Hepatocyte (in vitro differentiated cells): ENCODE results near the gene SYNGR1. TPM values are rescaled to one million over a fixed set of nuclear protein-coding genes. Genes with fewer than 3 reads are reported as not detected.
A peak's percentile ranks its signal among the peaks of the same experiment; 100 is the strongest.

Experiments
- DNase-seq: peaks from one replicate; pipeline ENCODE4 v3.0.0-alpha.2; 2016; ENCODE audit warnings: low spot score
- H2AFZ ChIP-seq: fragments of 200-600 bp; sonication (generic); 2 replicates; pipeline ENCODE4 v1.6.0; 2016; ENCODE audit warnings: antibody characterized with exemption, mild to moderate bottlenecking
- H3K27ac ChIP-seq: fragments of 200-600 bp; sonication (generic); 2 replicates; pipeline ENCODE4 v1.5.1; 2016; ENCODE audit warnings: mild to moderate bottlenecking
- H3K27me3 ChIP-seq: fragments of 200-600 bp; sonication (generic); 2 replicates; pipeline ENCODE4 v1.6.1; 2016
- H3K36me3 ChIP-seq: fragments of 200-600 bp; sonication (generic); replicated peaks from 2 replicates; pipeline ENCODE4 v1.5.1; 2016; ENCODE audit warnings: low read depth; ENCODE audit not compliant: insufficient read depth
- H3K4me1 ChIP-seq: fragments of 200-600 bp; sonication (generic); 2 replicates; pipeline ENCODE4 v1.5.1; 2016; ENCODE audit warnings: mild to moderate bottlenecking, moderate library complexity; ENCODE audit not compliant: insufficient read depth
- H3K4me2 ChIP-seq: fragments of 200-600 bp; sonication (generic); 2 replicates; pipeline ENCODE4 v1.6.0; 2016
- H3K4me3 ChIP-seq: fragments of 200-600 bp; sonication (generic); 2 replicates; pipeline ENCODE4 v1.5.1; 2016; ENCODE audit warnings: mild to moderate bottlenecking
- H3K79me2 ChIP-seq: fragments of 200-600 bp; sonication (generic); 2 replicates; pipeline ENCODE4 v1.6.0; 2017; ENCODE audit warnings: mild to moderate bottlenecking
- H3K9me2 ChIP-seq: fragments of 200-600 bp; sonication (generic); replicated peaks from 2 replicates; pipeline ENCODE4 v1.6.0; 2017; ENCODE audit warnings: mild to moderate bottlenecking; ENCODE audit not compliant: insufficient read depth
- H3K9me3 ChIP-seq: fragments of 200-600 bp; sonication (generic); 2 replicates; pipeline ENCODE4 v1.5.1; 2016; ENCODE audit warnings: low read depth, mild to moderate bottlenecking
- H4K20me1 ChIP-seq: fragments of 200-600 bp; sonication (generic); 2 replicates; pipeline ENCODE4 v1.6.0; 2016; ENCODE audit warnings: mild to moderate bottlenecking; ENCODE audit not compliant: insufficient read depth, poor library complexity, severe bottlenecking
- EZH2 ChIP-seq: fragments of 200-600 bp; sonication (generic); IDR thresholded peaks from 2 replicates; pipeline ENCODE4 v1.6.1; 2016; ENCODE audit warnings: antibody characterized with exemption, mild to moderate bottlenecking, borderline replicate concordance
- EZH2phosphoT487 ChIP-seq: fragments of 200-600 bp; sonication (generic); IDR thresholded peaks from one replicate; pipeline ENCODE4 v1.6.1; 2018; ENCODE audit warnings: antibody characterized with exemption, mild to moderate bottlenecking, low read depth, moderate library complexity; ENCODE audit not compliant: unreplicated experiment, severe bottlenecking
- WGBS: methylation state at CpG from one replicate; pipeline ENCODE4 v1.1.6; 2016; ENCODE audit warnings: low lambda C conversion rate; ENCODE audit errors: missing lambda C conversion rate; 5-methylcytosine and 5-hydroxymethylcytosine counted together
- polyA plus RNA-seq: library from polyadenylated mRNA; unstranded; fragments of >200 nt; fragmentation: Nextera tagmentation; extraction: Ambion mirVana; gene quantifications from 2 replicates; pipeline ENCODE4 v1.2.1, GENCODE V29; 2016
- total RNA-seq: library from RNA; depleted of rRNA; stranded (reverse); fragments of >200 nt; gene quantifications from 2 replicates; pipeline ENCODE4 v1.2.3, GENCODE V29; 2014
- TF ChIP-seq, protein P1 (sequence below): fragments of 200-600 bp; sonication (generic); IDR thresholded peaks from 2 replicates; pipeline ENCODE4 v1.5.1; 2016; ENCODE audit warnings: antibody characterized with exemption, mild to moderate bottlenecking; ENCODE audit not compliant: poor library complexity

Gene SYNGR1
- total and polyA plus RNA-seq, 2 experiments from 2014 or later: 23.1 to 58.8 TPM

GRCh38 chr22:39344046-39344390 lies 5.8 kb upstream of the SYNGR1 start:
- TF ChIP-seq EZH2phosphoT487 (no peak), EZH2 (no peak)
- TF ChIP-seq, protein P1, sequence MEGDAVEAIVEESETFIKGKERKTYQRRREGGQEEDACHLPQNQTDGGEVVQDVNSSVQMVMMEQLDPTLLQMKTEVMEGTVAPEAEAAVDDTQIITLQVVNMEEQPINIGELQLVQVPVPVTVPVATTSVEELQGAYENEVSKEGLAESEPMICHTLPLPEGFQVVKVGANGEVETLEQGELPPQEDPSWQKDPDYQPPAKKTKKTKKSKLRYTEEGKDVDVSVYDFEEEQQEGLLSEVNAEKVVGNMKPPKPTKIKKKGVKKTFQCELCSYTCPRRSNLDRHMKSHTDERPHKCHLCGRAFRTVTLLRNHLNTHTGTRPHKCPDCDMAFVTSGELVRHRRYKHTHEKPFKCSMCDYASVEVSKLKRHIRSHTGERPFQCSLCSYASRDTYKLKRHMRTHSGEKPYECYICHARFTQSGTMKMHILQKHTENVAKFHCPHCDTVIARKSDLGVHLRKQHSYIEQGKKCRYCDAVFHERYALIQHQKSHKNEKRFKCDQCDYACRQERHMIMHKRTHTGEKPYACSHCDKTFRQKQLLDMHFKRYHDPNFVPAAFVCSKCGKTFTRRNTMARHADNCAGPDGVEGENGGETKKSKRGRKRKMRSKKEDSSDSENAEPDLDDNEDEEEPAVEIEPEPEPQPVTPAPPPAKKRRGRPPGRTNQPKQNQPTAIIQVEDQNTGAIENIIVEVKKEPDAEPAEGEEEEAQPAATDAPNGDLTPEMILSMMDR: no peak
- Histone ChIP-seq H3K4me2 (no peak overlapping the region), H3K79me2 (peaks cover 6% of the 10 kb centered on the region), H3K9me3 (no peaks in the 10 kb centered on the region), H3K4me3 (no peak overlapping the region), H4K20me1 (no peaks in the 10 kb centered on the region), H3K9me2 (no peaks in the 10 kb centered on the region), H3K36me3 (no peaks in the 10 kb centered on the region), H3K4me1 (peaks cover 7% of the 10 kb centered on the region), H2AFZ (no peak overlapping the region), H3K27ac (no peak overlapping the region), H3K27me3 (no peaks in the 10 kb centered on the region)
- 70% methylated on average over 8 of the region's 8 CpGs for WGBS
- no peak for DNase-seq

DNA sequence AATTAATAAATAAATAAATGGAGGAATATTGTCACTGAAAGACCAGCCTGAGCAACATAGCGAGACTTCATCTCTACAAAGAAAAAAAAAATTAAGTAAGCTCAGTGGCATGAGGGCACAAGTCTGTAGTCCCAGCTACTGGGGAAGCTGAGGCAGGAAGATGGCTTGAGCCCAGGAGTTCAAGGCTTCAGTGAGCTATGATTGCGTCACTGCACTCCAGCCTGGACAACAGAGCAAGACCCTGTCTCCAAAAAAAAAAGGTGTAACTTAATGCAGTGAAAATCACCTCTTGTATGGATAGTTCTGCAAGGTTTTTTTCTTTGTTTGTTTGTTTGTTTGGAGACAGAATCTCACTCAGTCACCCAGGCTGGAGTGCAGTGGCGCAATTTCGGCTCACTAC lies 4.6 kb upstream of the SYNGR1 start:
- no peaks in the 10 kb centered on the region for H4K20me1 ChIP-seq
- H3K27ac ChIP-seq: no peak overlapping the region
- H3K79me2 ChIP-seq: peaks cover 12% of the 10 kb centered on the region
- no peaks in the 10 kb centered on the region for H3K36me3 ChIP-seq
- 98% methylated on average over 4 of the region's 4 CpGs for WGBS
- H3K4me3 ChIP-seq: no peak overlapping the region
- no peak overlapping the region for H3K4me2 ChIP-seq
- TF ChIP-seq EZH2phosphoT487 (no peak), EZH2 (no peak)
- TF ChIP-seq, protein P1: no peak
- H3K4me1 ChIP-seq: peaks cover 10% of the 10 kb centered on the region
- no peaks in the 10 kb centered on the region for H3K27me3 ChIP-seq
- H2AFZ ChIP-seq: no peak overlapping the region
- H3K9me3 ChIP-seq: no peaks in the 10 kb centered on the region
- no peak for DNase-seq
- no peaks in the 10 kb centered on the region for H3K9me2 ChIP-seq

DNA sequence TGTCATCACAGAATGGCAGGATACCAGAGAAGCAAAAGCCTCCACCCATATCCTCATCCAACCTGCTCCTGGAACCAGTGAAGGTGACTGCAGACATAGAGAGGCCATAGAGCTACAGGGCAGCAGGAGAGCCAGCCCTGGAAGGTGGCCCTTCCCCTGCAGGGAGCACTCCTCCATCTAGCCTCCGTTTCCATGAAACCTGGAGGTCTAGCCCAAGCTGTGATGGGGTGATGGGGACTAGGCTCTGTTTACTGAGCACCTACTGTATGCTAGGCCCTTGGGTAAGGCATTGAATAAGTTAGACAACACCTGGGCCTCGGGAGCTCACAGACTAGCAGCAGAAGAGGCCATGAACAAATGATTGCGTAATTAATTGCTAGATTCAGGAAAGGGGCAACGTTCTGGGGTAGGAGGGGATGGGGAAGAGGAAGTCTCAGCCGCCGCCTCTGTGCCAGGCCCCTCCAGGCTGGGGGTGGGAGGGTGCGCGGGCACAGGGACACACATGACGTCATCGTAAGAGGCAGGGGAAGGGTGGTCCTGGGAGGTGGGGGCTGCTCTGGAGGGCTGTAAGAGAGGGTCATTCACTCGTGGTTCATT lies 784 bp upstream of the SYNGR1 start:
- Histone ChIP-seq H4K20me1 (no peaks in the 10 kb centered on the region), H3K36me3 (no peaks in the 10 kb centered on the region), H3K9me3 (no peaks in the 10 kb centered on the region), H3K27ac (peak overlapping the region; percentile 56), H3K79me2 (peaks cover 40% of the 10 kb centered on the region), H3K9me2 (no peaks in the 10 kb centered on the region), H3K4me3 (peak overlapping the region; percentile 47), H3K4me2 (peak overlapping the region; percentile 93), H3K4me1 (peaks cover 17% of the 10 kb centered on the region), H2AFZ (peak overlapping the region; percentile 81), H3K27me3 (no peaks in the 10 kb centered on the region)
- TF ChIP-seq, protein P1: no peak
- TF ChIP-seq EZH2phosphoT487: no peak
- TF ChIP-seq EZH2: no peak
- 30% methylated on average over 7 of the region's 11 CpGs for WGBS
- peak; percentile 35 for DNase-seq

DNA sequence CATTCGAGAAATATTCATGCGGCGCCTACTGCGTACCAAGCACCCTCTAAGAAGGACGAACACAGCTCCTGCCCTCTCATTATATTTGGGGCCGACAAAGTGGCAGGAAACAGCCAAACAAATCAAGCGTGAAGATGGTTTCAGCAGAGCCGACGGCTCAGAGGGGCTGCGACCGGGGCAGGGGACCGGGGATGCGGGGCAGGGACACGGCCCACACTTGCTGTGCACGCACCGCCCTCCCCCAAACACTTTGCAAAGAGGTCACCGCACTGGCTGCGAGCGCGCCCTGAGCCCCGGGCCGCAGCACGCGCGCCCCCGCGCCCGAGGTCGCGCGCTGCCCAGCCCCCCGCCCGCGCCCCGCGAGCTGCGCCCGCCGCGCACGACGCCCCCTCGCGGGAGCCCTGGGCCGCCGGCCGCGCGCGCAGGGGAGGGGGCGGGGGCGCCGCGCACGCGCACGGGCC lies 255 bp upstream of the SYNGR1 start:
- Histone ChIP-seq H3K79me2 (peaks cover 40% of the 10 kb centered on the region), H2AFZ (peak overlapping the region; percentile 81), H4K20me1 (no peaks in the 10 kb centered on the region), H3K27ac (peak overlapping the region; percentile 56), H3K4me3 (peak overlapping the region; percentile 47), H3K27me3 (no peaks in the 10 kb centered on the region), H3K4me1 (peaks cover 17% of the 10 kb centered on the region), H3K36me3 (no peaks in the 10 kb centered on the region), H3K9me2 (no peaks in the 10 kb centered on the region), H3K9me3 (no peaks in the 10 kb centered on the region), H3K4me2 (peak overlapping the region; percentile 95)
- TF ChIP-seq EZH2 (no peak), EZH2phosphoT487 (no peak)
- TF ChIP-seq, protein P1: no peak
- 5% methylated on average over 15 of the region's 57 CpGs for WGBS
- DNase-seq: peak; percentile 81
